ENCODE data around the gene SPHKAP.
"Not testable (repeated sequence)": the region's sequence is repeated elsewhere in the genome, so short reads cannot be mapped to it uniquely, and the experiment has no call there.

Gene SPHKAP

GRCh38 chr2:228181098-228182019, at the start of gene SPHKAP:
SPHKAP (minus strand) TSS chr2:228181687; CDS start chr2:228181598, 89 bp downstream.
- DNase-seq: peak; percentile 9

- DNase-seq: no peak
Observed at GRCh38 chr2:228227466-228227865, 46.0 kb upstream of the SPHKAP start.

GRCh38 chr2:228224410-228224809, 42.9 kb upstream of the SPHKAP start:
- no peak for DNase-seq

- not testable (repeated sequence) for DNase-seq
Observed at GRCh38 chr2:228218593-228218992, 37.1 kb upstream of the SPHKAP start.

GRCh38 chr2:228197504-228197903, 16.0 kb upstream of the SPHKAP start:
- DNase-seq: no peak

GRCh38 chr2:228180181-228181097, 1.0 kb downstream of the SPHKAP start:
- no peak for DNase-seq

GRCh38 chr2:228167290-228167689, 14.2 kb downstream of the SPHKAP start:
- no peak for DNase-seq

GRCh38 chr2:228164718-228165117, 16.8 kb downstream of the SPHKAP start:
- DNase-seq: no peak

- no peak for DNase-seq
Observed at GRCh38 chr2:228157841-228158240, 23.6 kb downstream of the SPHKAP start.

- DNase-seq: no peak
Observed at GRCh38 chr2:228144961-228145360, 36.5 kb downstream of the SPHKAP start.

- DNase-seq: no peak
Observed at GRCh38 chr2:228140934-228141528, 40.5 kb downstream of the SPHKAP start.

GRCh38 chr2:228136027-228136426, 45.5 kb downstream of the SPHKAP start:
- no peak for DNase-seq

- no peak for DNase-seq
Observed at GRCh38 chr2:228135300-228135699, 46.2 kb downstream of the SPHKAP start.

GRCh38 chr2:228131833-228132232, 49.7 kb downstream of the SPHKAP start:
- DNase-seq: no peak

- DNase-seq: no peak
Observed at GRCh38 chr2:228126401-228126800, 55.1 kb downstream of the SPHKAP start.

- DNase-seq: no peak
Observed at GRCh38 chr2:228118940-228119339, 62.5 kb downstream of the SPHKAP start.

- no peak for DNase-seq
Observed at GRCh38 chr2:228107846-228108245, 73.6 kb downstream of the SPHKAP start.

GRCh38 chr2:228105526-228106250, 75.8 kb downstream of the SPHKAP start:
- DNase-seq: no peak

- no peak for DNase-seq
Observed at GRCh38 chr2:228104215-228104614, 77.3 kb downstream of the SPHKAP start.

GRCh38 chr2:228103379-228103778, 78.1 kb downstream of the SPHKAP start:
- no peak for DNase-seq

- DNase-seq: no peak
Observed at GRCh38 chr2:228102949-228103348, 78.5 kb downstream of the SPHKAP start.

- DNase-seq: no peak
Observed at GRCh38 chr2:228094377-228094921, 87.0 kb downstream of the SPHKAP start.
